Activated CD8-positive, alpha-beta memory T cell treated with anti-CD3 and anti-CD28 coated beads for 36 hours (primary cell): Measurements from ENCODE around the gene EPB41L4A. TPM values are rescaled to one million over a fixed set of nuclear protein-coding genes. Genes with fewer than 3 reads are reported as not detected.

ENCODE experiments used
- CTCF ChIA-PET: fragments of 350-600 bp; sonication (Branson Sonifier 250); formaldehyde crosslinking; loops from one replicate; lab custom pipeline; 2021; ENCODE audit warnings: antibody characterized with exemption; lab: Charles Lee
- POLR2A ChIA-PET: fragments of 350-600 bp; sonication (Branson Sonifier 250); formaldehyde crosslinking; loops from one replicate; lab custom pipeline; 2021; ENCODE audit warnings: antibody characterized with exemption; lab: Charles Lee
- total RNA-seq, 2 experiments: library from RNA; stranded (reverse); gene quantifications; one replicate each; pipeline ENCODE4 v1.2.3, GENCODE V29; 2021

Gene EPB41L4A
- total RNA-seq, 2 experiments from 2014 or later, result 0.04 to 0.13 TPM

DNA sequence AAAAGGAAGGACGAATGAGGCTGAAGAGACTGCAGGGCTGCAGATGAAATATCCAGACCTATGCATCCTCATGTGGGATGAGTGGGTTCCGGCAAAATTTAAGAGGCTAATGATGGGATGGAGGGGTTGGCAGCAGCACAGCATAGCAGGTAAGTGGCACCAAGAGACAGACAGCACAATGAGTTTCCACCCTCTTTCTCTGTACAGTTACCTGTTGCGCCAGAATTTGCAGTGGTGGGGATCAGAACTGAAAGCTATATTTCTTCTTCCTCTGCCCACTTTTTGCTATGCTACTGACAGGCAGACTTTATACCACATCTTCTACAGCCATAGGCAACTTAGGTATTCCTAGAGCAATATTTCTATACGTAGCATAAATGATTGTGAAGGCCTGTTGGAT lies 227.0 kb downstream of the EPB41L4A start:
- CTCF ChIA-PET, result no interaction called here
- POLR2A ChIA-PET, result no interaction called here

DNA sequence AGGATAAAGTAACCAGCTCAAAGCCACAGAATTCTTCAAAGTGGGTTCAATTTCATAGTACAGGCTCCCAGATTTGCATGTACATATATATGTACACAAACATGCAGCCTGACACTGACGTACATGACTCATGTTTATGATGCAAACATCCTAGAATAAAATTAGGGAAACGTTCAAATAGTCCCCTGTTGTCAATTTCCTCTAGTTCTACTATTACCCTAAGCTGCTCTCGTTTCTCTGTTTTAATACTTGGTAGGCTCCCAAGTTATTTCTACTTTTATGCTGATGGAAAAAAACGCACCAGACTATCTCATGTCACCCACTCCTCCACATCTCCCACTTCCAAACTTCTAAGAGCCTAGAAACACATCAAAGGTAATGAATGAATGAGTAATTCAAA lies 229.7 kb downstream of the EPB41L4A start:
- POLR2A ChIA-PET, result no interaction called here
- CTCF ChIA-PET, result interaction anchor here (1.1 kb wide), 1 partner anchor 14 kb away, joined by 3 read pairs; no protein-coding TSS in a partner anchor

DNA sequence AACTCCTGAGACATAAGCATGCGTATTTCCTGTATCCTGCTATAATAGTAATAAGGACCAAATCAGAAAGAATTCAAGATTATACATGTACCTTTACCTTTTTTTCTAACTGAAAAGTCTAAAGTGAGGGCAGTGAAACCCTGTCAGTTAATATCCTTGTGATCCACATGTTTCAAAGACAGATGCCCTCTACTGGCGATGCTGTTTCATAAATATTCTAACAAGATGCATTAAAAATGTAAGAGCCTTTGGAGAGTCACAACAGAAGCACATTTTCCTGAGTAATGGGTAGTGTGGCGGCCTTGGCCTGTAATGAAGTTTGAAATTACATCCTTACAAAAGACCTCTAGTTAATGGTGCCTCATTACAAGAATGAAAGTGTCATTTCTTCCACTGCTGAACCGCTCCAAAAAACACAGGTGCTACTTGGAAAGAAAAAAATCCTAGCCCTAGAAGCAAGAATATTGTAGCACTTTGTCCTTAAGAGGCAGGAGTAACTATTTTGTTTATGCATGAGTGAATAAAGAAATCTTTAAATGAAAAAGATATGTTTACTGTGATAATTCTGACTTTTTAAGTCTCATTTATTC lies 232.6 kb downstream of the EPB41L4A start:
- ChIA-PET CTCF (no interaction called here), POLR2A (no interaction called here)

DNA sequence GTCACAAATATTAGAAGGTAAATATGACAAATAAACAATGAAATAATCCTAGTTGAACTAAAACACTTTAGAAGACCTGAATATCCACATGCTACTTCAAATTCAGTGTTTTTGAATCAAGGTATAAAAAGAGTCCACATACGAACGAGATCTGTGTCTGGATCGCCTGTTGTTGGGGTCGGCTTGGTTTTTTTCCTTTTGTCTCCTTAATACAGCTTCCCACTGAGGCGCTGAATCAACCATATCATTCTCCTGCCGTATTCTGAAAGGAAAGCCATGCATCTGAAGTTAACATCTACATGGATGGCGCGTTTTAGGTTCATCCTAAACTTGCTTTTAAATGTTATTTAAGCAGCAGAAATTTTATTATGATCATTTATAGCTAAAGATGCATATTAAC lies 235.2 kb downstream of the EPB41L4A start:
- ChIA-PET CTCF (interaction anchor here (1.4 kb wide), 1 partner anchor 23 kb away, joined by 4 read pairs; no protein-coding TSS in a partner anchor), POLR2A (no interaction called here)

DNA sequence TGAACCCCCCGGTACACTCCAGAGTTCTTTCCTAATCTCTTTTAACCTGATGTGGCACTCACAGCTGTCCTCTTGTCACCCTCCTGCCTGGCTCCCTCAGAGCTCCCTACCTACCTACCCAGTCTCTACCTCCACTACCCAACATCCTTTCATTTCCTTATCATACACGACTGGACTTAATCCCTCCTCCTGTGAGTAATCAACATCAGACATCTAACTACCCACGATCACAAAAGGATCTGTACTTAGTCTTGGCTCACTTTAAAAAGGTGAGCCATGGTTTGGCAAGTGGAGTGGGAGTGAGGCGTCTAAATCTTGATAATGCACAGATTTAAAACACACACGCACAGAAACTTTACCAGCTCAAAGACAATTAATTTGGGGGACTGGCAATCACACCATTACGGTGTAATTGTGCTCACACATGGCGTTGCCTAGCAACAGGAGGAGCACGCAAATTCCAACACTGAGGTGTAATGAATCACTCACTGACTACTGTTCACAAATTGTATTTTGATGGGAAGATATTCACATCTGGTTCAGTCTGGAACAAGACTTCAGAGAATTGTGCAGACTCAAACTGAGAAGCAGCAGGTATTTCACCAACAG lies 235.9 kb downstream of the EPB41L4A start:
- ChIA-PET POLR2A (no interaction called here), CTCF (interaction anchor here (1.4 kb wide), 1 partner anchor 22 kb away, joined by 4 read pairs; no protein-coding TSS in a partner anchor)

DNA sequence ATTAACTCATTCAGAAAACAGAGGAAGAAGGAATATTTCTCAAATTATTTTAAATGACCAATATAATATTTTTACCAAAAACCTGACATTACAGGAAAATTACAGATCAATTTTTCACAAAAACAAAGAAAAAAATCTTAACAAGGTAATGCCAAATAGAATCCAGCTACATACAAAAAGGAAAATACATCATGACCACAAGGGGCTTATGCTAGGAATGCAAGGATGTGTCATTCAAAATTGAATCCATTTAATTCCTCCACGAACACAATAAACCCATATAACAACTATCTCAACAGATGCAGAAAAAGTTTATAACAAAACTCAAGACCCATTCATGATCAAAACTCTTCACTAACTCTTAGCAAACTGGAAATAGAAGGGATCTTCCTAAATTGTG lies 239.8 kb downstream of the EPB41L4A start:
- POLR2A ChIA-PET, result no interaction called here
- CTCF ChIA-PET, result no interaction called here

DNA sequence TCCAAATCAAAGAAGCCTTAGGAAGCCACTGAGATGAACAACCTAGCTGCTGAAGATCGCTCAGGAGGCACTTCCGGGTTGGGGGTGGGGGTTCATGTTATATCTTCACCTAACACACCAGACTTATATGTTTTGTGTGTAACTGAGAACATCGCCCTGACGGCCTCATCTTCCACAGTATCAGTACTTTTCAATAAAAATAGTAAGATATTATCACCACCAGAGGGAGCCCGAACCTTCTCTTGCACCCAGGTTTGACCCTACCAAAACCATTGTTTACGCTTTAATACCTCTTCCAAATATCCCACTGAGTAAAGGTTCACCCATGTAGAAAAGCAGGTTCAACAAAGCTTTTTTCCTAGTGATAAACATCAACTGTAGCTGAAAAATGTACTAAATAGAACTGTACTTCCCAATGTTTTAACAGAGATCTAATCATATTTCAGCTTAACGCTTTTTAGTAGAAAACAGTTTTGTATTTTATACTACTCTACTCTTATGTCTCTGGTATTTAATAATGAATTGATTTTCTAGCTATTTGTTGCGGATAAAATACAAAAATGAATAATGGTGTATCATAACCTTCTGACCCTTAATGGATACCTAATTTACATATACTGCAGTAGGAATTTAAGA lies 244.0 kb downstream of the EPB41L4A start:
- CTCF ChIA-PET, result interaction anchor here (0.7 to 2.3 kb wide), 5 partner anchors 9 to 245 kb away, joined by 3 to 13 read pairs (median 5); partner anchors contain the start of gene EPB41L4A
- POLR2A ChIA-PET, result interaction anchor here (1.2 kb wide), 1 partner anchor 14 kb away, joined by 4 read pairs; no protein-coding TSS in a partner anchor

DNA sequence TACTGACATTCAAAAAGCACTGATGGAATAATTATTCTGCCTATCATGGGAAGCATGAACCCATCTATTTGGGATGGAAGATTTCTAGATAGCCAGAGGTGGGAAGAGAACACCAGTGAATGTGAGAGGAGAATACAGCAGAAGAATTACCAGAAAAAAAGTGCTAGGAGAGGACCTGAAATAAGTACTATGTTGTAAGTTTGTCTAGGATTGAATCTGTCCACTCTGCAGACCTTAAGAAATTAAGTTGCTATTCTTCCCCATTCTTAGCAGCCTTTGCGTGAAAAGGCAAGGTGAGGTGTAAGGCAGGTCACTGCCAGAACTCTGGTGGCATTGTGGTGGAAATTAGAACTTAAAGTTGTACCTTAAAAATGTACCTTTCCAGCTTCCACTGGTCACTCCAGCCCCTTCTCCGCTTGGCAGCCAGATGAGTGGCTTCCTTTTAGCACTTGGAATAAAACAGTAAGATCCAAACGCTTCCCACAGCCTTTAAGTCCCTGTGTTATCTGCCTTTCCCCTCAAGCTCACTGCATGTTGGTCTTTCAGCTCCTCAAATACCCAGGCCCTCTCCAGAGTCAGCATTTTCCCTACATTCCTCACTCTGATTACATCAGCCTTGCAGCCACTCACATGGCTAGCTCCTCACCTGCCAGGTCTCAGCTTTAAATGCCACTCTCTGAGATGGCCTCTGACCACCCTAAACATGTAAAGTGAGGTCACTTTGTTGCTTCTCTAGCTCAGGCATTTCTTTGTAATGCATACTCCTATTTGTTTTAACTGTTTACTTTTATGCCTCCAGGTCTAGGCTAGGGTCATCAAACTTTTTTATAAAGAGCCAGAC lies 253.0 kb downstream of the EPB41L4A start:
- ChIA-PET POLR2A (interaction anchor here (0.6 kb wide), 1 partner anchor 962 kb away, joined by 3 read pairs; no protein-coding TSS in a partner anchor), CTCF (interaction anchor here (0.6 to 1.4 kb wide), 4 partner anchors 9 to 635 kb away, joined by 3 read pairs; no protein-coding TSS in a partner anchor)

DNA sequence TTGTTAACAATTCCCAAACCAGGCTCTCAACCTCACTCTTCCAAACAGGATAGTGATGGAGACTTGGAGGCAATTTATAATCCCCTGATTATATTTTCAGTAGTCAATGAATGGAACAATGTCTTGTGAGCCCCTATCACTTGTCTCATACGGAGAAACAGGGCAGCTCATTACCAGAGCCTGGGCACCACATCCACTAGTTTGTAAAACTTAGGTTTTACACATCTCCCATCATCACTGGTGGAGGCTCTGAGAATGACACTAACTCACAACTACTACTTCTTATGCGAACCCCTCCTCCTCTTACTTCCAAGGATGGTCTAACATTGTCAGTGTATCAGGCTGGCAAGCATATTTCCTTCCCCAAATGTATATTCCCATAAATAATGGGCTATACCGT lies 253.7 kb downstream of the EPB41L4A start:
- POLR2A ChIA-PET, result no interaction called here
- CTCF ChIA-PET, result interaction anchor here (0.8 to 1.4 kb wide), 2 partner anchors 9 to 634 kb away, joined by 3 read pairs; no protein-coding TSS in a partner anchor

DNA sequence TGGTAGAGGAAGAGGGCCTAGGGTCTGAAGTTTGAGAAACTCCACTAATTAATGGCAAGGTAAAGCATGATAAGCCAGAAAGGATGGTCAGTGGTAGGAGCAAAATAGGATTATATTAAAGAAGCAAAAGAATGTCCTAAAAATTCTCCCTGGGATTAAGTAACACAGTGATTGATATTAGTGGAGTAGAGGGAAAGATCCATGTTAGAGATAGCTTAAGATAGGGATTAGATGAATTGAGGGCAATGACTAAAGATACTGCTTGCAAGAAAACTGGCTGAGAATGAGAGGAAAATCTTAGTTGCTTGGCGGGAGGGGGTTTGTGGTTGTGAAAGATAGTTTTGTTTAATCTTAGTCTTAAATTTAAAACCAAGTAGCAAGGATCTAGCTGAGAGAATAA lies 255.6 kb downstream of the EPB41L4A start:
- POLR2A ChIA-PET, result no interaction called here
- CTCF ChIA-PET, result interaction anchor here (1.0 kb wide), 1 partner anchor 12 kb away, joined by 5 read pairs; no protein-coding TSS in a partner anchor

DNA sequence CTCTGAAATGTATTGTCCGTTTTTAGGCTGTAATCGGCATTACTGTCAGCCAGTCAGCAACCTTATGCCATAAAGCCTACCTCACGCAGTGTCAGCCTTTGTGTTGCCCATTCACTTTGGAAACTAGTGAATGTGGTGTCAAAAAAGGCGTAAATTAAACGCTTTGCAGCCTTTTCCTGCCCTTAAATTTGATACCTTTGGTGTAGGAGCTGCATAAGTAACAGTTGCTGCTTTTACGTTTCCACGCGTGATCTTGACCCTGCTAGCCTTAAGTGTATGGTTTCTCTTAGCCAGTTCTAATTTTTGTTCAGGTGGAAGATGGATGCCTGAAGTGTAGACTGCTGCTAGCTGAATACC lies 257.7 kb downstream of the EPB41L4A start:
- ChIA-PET POLR2A (interaction anchor here (0.6 to 1.4 kb wide), 6 partner anchors 9 to 1408 kb away, joined by 3 to 4 read pairs (median 4); partner anchors contain the start of gene STARD4), CTCF (interaction anchor here (0.6 to 1.5 kb wide), 5 partner anchors 8 to 879 kb away, joined by 3 to 4 read pairs (median 4); no protein-coding TSS in a partner anchor)

DNA sequence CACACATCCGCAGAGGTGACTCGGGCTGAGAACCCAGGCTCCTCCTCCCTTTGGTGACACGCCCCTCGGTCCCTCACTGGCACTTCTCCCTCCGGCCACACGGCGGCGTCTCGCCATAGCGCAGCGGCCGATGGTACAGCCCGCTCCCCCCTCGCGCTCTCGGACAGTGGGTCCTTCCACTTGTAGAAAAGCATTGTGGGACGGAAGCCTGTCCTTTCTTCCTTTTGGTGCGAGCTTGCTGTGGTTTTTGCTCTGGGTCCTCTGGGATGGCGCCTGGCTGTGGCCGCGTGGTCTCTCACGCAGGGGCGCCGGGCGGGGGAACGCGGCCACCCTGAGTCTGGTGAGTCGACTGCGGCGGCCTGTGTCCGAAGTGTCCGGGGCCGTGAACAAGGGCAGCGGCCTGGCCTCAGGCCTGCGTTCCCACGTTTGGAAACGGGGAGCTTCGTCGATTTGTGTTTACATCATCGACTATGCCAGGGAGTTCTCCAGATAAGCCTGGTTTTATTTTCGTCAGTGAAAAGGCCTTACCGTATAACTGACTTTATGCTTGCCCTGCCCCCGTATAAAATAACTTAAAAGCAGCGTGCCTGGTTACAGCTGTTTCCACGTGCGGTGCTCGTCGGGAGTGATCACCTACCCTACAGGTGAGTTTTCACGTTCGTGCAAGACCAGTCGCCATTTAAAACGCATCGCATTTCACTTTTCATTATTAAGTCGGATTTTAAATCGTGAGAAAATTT lies 258.3 kb downstream of the EPB41L4A start:
- ChIA-PET POLR2A (interaction anchor here (0.6 to 1.4 kb wide), 6 partner anchors 9 to 1407 kb away, joined by 3 to 4 read pairs (median 4); partner anchors contain the start of gene STARD4), CTCF (interaction anchor here (0.8 to 1.5 kb wide), 5 partner anchors 9 to 248 kb away, joined by 3 to 5 read pairs (median 4); no protein-coding TSS in a partner anchor)

DNA sequence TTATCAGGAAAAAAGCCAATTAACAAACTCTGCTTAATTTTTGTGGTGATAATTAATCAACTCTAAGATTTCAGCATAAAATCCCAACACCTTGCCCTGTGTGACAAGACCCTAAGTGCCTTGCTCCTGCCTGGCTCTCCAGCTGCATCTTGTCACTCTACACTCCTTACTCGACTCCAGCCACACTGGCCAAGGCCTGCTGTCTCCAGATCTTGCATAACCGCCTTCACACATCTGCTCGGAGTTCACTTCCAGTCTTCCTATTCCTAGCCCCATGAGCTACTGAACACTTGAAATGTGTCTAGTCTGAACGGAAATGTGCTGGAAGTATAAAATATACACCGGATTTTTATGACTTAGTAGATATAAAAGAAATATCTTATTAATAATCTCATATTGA lies 259.6 kb downstream of the EPB41L4A start:
- CTCF ChIA-PET, result no interaction called here
- POLR2A ChIA-PET, result no interaction called here

DNA sequence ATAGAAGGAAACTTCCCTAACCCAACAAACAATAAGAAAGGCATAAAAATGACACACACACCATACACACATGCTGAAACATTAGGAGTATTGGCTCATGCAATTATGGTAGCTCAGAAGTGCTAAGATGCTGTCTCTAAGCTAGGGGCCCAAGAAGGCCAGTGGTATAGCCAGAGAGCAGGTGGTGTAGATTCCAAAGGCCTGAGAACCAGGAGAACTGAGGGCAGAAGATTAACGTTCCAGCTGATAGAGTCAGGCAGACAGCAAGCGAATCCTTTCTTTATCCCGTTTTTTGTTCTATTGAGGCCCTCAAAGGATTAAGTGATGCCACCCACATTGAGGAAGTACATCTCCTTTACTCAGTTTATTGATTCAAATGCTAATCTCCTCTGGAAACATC lies 262.9 kb downstream of the EPB41L4A start:
- CTCF ChIA-PET, result interaction anchor here (0.7 kb wide), 1 partner anchor 9 kb away, joined by 3 read pairs; no protein-coding TSS in a partner anchor
- POLR2A ChIA-PET, result no interaction called here

DNA sequence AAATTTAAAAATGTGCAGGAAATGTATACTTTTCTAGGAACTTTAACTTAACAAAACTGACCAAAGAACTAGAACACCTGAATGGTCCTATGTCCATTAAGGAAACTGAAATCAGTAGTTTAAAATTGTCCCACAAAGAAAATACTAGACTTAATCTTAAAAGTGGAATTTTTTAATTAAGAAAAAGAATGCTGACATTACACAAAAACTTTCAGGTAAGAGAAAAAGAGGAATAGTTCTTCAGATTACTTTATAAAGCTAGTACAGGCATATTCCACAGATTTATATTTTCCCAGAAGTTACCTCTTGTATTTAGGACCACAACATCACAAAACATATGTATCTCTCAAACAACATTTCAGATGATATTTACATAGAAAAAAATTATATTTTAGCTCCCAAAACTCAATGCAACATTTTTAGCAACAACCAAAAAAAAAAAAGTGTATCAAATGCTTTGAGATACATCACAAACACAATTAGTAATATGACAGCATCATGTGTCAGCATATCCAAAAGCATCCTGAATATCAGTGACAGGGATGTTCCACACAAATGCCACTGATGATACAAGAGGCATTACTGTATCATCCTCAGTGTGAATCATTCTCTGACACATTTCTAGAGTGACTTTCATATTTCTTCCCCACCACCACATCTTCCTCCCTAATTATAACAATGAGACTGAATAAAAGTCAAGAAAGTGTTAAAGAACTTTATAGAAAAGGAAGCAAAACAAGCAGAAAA lies 264.0 kb downstream of the EPB41L4A start:
- POLR2A ChIA-PET, result no interaction called here
- CTCF ChIA-PET, result no interaction called here

DNA sequence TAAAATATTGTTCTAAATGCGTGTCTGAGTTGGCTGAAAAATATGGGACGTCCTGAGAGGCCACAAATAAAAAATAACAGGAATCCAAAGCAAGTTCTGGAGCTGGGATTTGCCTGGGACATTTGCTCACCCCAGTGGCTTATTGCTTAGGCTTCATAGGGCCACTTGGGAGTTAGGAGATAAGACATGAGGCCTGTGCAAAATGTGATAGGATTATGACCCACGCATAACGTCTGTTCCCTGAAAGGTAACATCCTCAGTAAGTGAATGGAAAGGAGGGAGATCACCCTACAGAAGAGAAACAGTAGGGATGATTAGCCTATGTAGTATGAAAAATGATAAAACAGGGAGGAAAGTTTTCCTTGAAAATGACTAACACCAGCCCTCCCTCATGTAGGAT lies 269.4 kb downstream of the EPB41L4A start:
- CTCF ChIA-PET, result no interaction called here

More for the DNA sequence above, 269.4 kb downstream of the EPB41L4A start:
- POLR2A ChIA-PET, result no interaction called here
